CD4-positive, alpha-beta T cell treated with Interleukin-1 beta for 1 hour (primary cell): Measurements from ENCODE around the gene DRAP1.

Source experiments
- DNase-seq, 2 donors: peaks; one replicate each; pipeline ENCODE4 v3.0.0-alpha.2; 2020 to 2022

Gene DRAP1

DNA sequence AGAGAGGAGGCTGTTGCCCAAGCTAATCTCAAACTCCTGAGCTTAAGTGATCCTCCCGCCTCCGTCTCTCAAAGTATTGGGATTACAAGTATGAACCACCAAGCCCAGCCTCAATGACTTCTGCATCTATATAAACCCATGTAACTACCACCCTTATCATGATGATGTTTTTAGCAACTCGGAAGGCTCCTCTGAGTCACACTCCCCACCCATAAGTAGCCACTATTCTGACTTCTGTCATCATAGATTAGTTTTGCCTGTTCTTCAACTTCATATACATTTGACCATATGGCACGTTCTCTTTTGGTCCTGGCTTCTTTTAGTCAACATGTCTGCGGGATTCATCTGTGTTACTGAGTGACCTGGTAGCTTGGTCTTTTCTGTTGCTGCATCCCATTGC lies 12.6 kb upstream of the DRAP1 start:
- DNase-seq: no peak

DNA sequence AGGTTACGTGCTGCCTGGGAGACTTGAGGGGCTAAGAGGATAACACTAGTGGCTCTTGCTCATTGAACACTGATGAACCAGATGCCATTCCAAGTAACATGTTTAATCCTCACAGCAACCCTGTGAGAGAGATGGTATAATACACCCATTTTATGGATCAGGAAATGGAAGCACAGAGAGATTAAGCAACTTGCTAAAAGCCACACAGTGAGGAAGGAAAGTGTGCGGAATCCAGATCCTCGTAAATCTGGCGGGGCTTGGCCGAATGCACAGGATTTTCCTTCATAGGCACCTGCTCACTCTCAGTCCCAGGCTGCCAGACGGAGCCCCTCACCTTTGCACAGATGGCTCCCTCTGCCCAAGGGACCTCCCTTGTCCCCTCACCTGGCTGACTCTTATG lies 11.3 kb upstream of the DRAP1 start:
- DNase-seq: no peak

- DNase-seq: no peak
Observed at GRCh38 chr11:65911682-65912568, 7.3 kb upstream of the DRAP1 start.

GRCh38 chr11:65912845-65913244 lies 6.4 kb upstream of the DRAP1 start:
- DNase-seq: no peak

GRCh38 chr11:65915101-65915820 lies 4.0 kb upstream of the DRAP1 start:
- DNase-seq: no peak

GRCh38 chr11:65915821-65916251 lies 3.4 kb upstream of the DRAP1 start:
- peak in 1 of 2 donors; percentile 53 for DNase-seq

DNA sequence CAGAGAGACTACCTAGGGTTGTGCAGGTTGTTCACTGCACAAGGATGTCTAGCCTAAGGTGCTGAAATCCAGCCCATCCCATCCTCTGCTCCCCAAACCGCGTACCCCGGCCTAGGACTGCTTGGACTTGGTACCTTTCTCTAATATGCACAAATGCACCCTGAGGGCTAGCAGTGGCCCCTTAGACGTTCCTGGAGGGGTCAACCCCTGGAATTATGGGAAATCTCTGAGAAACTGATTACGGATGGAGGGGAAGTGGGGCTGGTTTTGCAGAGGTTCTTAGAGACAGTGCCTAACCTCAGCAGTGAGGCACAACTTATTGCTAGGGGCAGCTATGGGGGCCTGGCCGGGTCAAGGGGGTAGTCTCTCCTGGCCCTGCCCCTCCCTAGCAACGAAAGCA lies 2.8 kb upstream of the DRAP1 start:
- DNase-seq: no peak

GRCh38 chr11:65917077-65917433 lies 2.2 kb upstream of the DRAP1 start:
- DNase-seq: no peak

- DNase-seq: no peak
Observed at GRCh38 chr11:65917434-65918210, 1.6 kb upstream of the DRAP1 start.

- DNase-seq: no peak
Observed at GRCh38 chr11:65918211-65919140, 750 bp upstream of the DRAP1 start, which contains the start of gene C11orf68. Gene C11orf68 (minus strand): TSS chr11:65919062. CDS start chr11:65919031, 31 bp downstream.

- peak; percentile 66 to 70 for DNase-seq
Observed at GRCh38 chr11:65919573-65920371, 546 bp downstream of the DRAP1 start.

DNA sequence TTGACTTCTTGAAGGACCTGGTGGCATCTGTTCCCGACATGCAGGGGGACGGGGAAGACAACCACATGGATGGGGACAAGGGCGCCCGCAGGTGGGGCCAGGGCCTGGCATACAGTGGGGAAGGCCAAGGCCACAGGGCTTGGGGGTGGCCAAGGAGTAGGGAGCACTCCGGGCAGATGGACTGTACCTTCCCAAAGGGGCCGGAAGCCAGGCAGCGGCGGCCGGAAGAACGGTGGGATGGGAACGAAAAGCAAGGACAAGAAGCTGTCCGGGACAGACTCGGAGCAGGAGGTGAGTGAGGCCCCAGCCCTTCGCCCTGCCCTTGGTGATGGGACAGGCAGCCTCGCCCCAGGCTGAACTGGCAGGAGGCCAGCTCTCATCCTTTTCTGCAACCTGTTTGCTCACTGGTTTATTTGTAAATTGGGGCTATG lies 1.2 kb downstream of the DRAP1 start:
- no peak for DNase-seq

DNA sequence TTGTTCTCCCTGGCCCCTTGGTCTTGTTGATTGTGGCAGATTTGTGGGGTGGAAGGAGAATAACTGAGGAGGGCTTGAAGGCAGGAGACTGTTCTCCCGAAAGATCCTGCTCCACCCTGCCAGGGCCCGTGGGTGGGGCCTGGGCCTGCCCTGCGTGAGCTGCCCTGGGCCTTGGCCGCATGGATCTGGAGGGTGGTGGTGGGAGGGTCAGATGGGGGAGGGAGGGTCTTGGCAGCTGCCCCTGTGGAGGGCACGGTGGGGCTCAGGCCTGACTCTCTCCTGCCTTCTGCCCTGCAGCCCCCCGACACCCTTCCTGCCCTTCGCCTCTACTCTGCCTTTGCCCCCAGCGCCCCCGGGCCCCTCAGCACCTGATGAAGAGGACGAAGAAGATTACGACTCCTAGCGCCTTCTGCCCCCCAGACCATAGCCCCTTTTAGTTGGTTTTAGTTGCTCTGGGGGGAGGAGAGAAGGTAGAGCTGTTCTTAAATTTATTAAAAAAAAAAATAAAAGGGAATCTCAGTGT lies 1.9 kb downstream of the DRAP1 start:
- DNase-seq: no peak

GRCh38 chr11:65921876-65922275 lies 2.6 kb downstream of the DRAP1 start:
- no peak for DNase-seq

DNA sequence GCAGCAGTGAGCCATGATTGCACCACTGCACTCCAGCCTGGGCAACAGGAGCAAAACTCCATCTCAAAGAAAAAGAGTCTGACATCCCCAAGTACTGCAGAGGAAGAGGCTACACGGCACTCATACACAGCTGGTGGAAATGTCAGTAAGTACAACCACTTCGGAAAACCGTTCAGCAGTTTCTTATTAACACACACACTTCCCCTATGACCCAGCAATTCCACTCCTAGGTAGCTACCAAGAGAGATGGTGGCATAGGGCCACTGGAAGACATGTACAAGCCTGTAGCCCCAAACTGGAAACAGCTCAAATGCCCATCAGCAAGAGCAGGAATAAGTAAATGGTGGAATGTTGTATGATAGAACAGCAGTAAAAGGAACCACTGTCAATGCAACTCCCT lies 3.3 kb downstream of the DRAP1 start:
- DNase-seq: no peak

GRCh38 chr11:65925397-65925796 lies 6.2 kb downstream of the DRAP1 start:
- DNase-seq: no peak

- DNase-seq: peak; percentile 81 to 87
Observed at GRCh38 chr11:65927904-65928397, 8.7 kb downstream of the DRAP1 start.

- DNase-seq: no peak
Observed at GRCh38 chr11:65928667-65929066, 9.4 kb downstream of the DRAP1 start.

DNA sequence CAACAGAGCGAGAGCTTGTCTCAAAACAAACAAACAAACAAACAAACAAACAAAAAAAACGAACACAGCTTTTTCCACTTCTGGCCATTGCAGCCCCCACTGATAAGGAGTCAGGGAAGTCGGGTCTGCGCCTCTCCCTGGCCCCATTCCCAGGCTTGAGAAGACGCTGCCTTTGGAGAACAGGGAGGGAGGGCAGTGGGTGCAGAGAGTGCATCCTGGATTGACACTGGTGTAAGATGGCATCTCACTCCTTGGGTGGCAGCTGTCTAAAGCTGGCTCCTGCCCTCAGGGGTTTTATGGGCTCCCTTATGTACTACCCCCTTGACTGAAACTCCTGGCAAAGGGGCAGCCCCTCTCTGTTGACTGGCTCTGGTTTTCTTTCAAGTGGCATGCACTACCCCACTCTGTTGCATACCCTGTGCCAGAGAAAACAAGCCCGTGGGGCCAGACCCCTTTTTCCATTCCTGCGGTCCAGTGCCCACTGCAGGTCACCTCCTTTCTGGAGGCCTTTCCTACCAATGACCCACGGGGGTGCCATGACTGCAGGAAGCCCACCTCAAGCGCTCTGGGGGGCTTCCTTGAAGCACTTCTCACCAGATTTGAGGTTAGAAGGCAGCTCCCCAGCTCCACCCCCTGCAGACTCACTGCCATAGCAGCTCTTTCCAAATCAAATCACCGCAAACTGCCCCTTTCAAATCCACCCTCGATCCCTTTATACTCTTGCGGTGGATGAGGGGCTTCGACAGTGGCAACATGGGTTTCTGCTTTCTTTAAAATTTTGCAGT lies 12.7 kb downstream of the DRAP1 start:
- DNase-seq: no peak

GRCh38 chr11:65932558-65932919 lies 13.3 kb downstream of the DRAP1 start:
- no peak for DNase-seq
